HepG2 (cell line): ENCODE data around the gene CEBPG.

Experiments used
- HDAC2 ChIP-seq: sonication (generic); formaldehyde crosslinking; IDR thresholded peaks from 2 replicates; pipeline ENCODE4 v1.4.0; 2020; ENCODE audit warnings: missing genetic modification reagents
- SMAD3 ChIP-seq: sonication (generic); formaldehyde crosslinking; IDR thresholded peaks from 2 replicates; pipeline ENCODE4 v1.4.0; 2020; ENCODE audit warnings: missing genetic modification reagents
- STAG1 ChIP-seq: sonication (generic); formaldehyde crosslinking; IDR thresholded peaks from 2 replicates; pipeline ENCODE4 v1.4.0; 2020; ENCODE audit warnings: missing genetic modification reagents
- TBL1XR1 ChIP-seq: fragments of 150-350 bp; IDR thresholded peaks from 2 replicates; pipeline ENCODE4 v1.6.1; 2014; ENCODE audit warnings: borderline replicate concordance, low read length; ENCODE audit not compliant: partially characterized antibody
- XRCC5 ChIP-seq: fragments of 200-400 bp; formaldehyde crosslinking; optimal IDR thresholded peaks from 2 replicates; pipeline ENCODE3; 2017; ENCODE audit warnings: mild to moderate bottlenecking, low read length
- ZNF776 ChIP-seq: sonication (generic); formaldehyde crosslinking; IDR thresholded peaks from 2 replicates; pipeline ENCODE4 v1.4.0; 2020; ENCODE audit warnings: mild to moderate bottlenecking, missing genetic modification reagents
- TF ChIP-seq, protein P1 (sequence below): sonication (generic); formaldehyde crosslinking; conservative IDR thresholded peaks from 2 replicates; pipeline ENCODE4 v1.4.0; 2020; ENCODE audit warnings: missing genetic modification reagents
- TF ChIP-seq, protein P2 (sequence below): sonication (generic); formaldehyde crosslinking; IDR thresholded peaks from 2 replicates; pipeline ENCODE4 v1.4.0; 2020; ENCODE audit warnings: missing genetic modification reagents, mild to moderate bottlenecking, borderline replicate concordance
- TF ChIP-seq, protein P3 (sequence below): sonication (generic); formaldehyde crosslinking; IDR thresholded peaks from 2 replicates; pipeline ENCODE4 v1.4.0; 2020; ENCODE audit warnings: missing genetic modification reagents, mild to moderate bottlenecking, borderline replicate concordance
- TF ChIP-seq, protein P4 (sequence below): sonication (generic); formaldehyde crosslinking; IDR thresholded peaks from 2 replicates; pipeline ENCODE4 v1.5.0; 2020; ENCODE audit warnings: mild to moderate bottlenecking, missing genetic modification reagents, moderate library complexity

DNA sequence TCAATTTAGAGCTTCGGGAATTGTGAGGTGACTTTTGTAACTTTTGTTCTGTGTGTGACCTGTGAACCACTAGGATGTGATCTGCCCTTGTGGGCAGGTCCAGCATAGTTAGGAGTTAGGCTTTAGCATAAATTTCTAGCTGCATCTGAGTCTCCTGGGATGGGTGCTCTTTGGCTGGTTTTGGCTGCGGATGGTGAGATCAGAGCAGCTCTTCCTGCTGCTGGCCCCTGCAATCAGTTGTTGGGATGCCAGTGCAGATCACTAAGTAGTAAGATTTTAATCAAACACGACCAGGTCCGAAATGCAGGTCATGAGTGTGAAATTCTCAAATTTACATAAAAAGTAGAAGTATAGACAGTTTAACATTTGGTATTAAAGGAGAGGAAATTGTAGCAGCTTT, 8.5 kb downstream of the CEBPG start:
- TF ChIP-seq XRCC5 (no peak), HDAC2 (CRISPR knock-in tag) (no peak), TBL1XR1 (no peak), SMAD3 (no peak), STAG1 (CRISPR knock-in tag) (no peak), ZNF776 (CRISPR knock-in tag) (no peak)
- TF ChIP-seq, protein P1, sequence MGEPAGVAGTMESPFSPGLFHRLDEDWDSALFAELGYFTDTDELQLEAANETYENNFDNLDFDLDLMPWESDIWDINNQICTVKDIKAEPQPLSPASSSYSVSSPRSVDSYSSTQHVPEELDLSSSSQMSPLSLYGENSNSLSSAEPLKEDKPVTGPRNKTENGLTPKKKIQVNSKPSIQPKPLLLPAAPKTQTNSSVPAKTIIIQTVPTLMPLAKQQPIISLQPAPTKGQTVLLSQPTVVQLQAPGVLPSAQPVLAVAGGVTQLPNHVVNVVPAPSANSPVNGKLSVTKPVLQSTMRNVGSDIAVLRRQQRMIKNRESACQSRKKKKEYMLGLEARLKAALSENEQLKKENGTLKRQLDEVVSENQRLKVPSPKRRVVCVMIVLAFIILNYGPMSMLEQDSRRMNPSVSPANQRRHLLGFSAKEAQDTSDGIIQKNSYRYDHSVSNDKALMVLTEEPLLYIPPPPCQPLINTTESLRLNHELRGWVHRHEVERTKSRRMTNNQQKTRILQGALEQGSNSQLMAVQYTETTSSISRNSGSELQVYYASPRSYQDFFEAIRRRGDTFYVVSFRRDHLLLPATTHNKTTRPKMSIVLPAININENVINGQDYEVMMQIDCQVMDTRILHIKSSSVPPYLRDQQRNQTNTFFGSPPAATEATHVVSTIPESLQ (CRISPR knock-in tag) = no peak
- TF ChIP-seq, protein P2, sequence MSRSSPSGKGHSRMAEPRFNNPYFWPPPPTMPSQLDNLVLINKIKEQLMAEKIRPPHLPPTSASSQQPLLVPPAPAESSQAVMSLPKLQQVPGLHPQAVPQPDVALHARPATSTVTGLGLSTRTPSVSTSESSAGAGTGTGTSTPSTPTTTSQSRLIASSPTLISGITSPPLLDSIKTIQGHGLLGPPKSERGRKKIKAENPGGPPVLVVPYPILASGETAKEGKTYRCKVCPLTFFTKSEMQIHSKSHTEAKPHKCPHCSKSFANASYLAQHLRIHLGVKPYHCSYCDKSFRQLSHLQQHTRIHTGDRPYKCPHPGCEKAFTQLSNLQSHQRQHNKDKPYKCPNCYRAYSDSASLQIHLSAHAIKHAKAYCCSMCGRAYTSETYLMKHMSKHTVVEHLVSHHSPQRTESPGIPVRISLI = no peak
- TF ChIP-seq, protein P3, sequence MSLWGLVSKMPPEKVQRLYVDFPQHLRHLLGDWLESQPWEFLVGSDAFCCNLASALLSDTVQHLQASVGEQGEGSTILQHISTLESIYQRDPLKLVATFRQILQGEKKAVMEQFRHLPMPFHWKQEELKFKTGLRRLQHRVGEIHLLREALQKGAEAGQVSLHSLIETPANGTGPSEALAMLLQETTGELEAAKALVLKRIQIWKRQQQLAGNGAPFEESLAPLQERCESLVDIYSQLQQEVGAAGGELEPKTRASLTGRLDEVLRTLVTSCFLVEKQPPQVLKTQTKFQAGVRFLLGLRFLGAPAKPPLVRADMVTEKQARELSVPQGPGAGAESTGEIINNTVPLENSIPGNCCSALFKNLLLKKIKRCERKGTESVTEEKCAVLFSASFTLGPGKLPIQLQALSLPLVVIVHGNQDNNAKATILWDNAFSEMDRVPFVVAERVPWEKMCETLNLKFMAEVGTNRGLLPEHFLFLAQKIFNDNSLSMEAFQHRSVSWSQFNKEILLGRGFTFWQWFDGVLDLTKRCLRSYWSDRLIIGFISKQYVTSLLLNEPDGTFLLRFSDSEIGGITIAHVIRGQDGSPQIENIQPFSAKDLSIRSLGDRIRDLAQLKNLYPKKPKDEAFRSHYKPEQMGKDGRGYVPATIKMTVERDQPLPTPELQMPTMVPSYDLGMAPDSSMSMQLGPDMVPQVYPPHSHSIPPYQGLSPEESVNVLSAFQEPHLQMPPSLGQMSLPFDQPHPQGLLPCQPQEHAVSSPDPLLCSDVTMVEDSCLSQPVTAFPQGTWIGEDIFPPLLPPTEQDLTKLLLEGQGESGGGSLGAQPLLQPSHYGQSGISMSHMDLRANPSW (CRISPR knock-in tag) = no peak
- TF ChIP-seq, protein P4, sequence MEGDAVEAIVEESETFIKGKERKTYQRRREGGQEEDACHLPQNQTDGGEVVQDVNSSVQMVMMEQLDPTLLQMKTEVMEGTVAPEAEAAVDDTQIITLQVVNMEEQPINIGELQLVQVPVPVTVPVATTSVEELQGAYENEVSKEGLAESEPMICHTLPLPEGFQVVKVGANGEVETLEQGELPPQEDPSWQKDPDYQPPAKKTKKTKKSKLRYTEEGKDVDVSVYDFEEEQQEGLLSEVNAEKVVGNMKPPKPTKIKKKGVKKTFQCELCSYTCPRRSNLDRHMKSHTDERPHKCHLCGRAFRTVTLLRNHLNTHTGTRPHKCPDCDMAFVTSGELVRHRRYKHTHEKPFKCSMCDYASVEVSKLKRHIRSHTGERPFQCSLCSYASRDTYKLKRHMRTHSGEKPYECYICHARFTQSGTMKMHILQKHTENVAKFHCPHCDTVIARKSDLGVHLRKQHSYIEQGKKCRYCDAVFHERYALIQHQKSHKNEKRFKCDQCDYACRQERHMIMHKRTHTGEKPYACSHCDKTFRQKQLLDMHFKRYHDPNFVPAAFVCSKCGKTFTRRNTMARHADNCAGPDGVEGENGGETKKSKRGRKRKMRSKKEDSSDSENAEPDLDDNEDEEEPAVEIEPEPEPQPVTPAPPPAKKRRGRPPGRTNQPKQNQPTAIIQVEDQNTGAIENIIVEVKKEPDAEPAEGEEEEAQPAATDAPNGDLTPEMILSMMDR (CRISPR knock-in tag) = no peak
